ENCODE measurements around the gene MAP2K5. TPM values are rescaled to one million over a fixed set of nuclear protein-coding genes. Genes with fewer than 3 reads are reported as not detected.

Gene MAP2K5
- total and polyA plus RNA-seq, 2 experiments from 2014 or later: 12.4 to 13.7 TPM

DNA sequence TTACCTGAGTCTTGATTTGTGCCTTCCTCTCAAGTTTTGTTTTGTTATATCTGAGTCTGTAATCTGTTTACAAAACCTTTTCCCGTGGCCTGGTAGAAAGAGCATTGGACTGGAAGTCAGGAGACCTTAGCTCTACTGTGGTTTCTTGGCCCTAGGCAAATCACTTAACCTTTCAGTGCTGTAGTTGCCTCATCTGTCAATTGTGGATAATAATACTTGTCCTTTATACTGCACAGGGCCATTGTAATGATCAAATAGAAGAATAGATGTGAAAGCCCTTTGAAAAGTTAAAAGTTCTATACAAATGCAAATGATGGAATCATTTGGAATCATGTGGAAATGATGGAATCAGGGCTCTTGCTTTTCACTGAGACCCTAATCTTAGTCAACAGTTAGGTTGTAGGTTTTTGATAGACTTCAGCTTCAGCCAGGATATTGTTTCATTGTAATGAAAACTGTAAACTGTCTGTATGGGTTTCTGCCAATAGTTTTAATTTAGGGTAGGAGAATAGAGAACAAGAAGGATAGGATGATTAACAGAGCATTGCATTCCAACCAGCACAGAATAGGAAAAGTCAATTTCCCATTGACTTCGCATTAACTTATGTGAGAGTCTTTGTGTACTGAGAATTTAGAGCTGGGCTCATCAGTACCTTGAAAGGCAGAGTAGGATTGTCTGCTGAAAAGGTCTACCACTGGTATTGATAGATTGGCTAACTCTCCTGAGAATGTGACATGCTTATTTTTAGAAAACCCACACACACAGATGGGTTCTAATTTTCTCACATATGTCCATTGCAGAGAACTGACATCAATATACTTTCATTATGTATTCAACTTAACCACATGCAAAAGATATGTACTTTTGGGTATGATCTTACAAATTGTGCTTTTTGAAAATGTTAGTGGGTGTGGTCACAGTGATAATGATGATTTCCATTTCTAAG lies 21.8 kb downstream of the MAP2K5 start:
- Histone ChIP-seq H3K27ac (no peak overlapping the region), H2AFZ (no peak overlapping the region), H3K4me3 (no peak overlapping the region), H3K79me2 (no peaks in the 10 kb centered on the region), H3K9me3 (ENCODE audit: low read depth) (no peaks in the 10 kb centered on the region), H4K20me1 (ENCODE audit: insufficient read depth, poor library complexity, severe bottlenecking) (peaks cover 3% of the 10 kb centered on the region), H3K9me2 (replicated peaks; ENCODE audit: insufficient read depth) (no peaks in the 10 kb centered on the region), H3K36me3 (replicated peaks; ENCODE audit: insufficient read depth, low read depth) (no peaks in the 10 kb centered on the region), H3K4me2 (no peak overlapping the region), H3K4me1 (ENCODE audit: insufficient read depth) (no peaks in the 10 kb centered on the region), H3K27me3 (no peaks in the 10 kb centered on the region)
- WGBS (ENCODE audit: low lambda C conversion rate, missing lambda C conversion rate): 63% methylated on average over 2 of the region's 2 CpGs
- no peak for DNase-seq (ENCODE audit: low spot score)
- TF ChIP-seq, protein P1, sequence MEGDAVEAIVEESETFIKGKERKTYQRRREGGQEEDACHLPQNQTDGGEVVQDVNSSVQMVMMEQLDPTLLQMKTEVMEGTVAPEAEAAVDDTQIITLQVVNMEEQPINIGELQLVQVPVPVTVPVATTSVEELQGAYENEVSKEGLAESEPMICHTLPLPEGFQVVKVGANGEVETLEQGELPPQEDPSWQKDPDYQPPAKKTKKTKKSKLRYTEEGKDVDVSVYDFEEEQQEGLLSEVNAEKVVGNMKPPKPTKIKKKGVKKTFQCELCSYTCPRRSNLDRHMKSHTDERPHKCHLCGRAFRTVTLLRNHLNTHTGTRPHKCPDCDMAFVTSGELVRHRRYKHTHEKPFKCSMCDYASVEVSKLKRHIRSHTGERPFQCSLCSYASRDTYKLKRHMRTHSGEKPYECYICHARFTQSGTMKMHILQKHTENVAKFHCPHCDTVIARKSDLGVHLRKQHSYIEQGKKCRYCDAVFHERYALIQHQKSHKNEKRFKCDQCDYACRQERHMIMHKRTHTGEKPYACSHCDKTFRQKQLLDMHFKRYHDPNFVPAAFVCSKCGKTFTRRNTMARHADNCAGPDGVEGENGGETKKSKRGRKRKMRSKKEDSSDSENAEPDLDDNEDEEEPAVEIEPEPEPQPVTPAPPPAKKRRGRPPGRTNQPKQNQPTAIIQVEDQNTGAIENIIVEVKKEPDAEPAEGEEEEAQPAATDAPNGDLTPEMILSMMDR (IDR thresholded peaks at IDR 0.05; ENCODE audit: poor library complexity): no peak
- TF ChIP-seq EZH2phosphoT487 (IDR thresholded peaks at IDR 0.05; ENCODE audit: low read depth, severe bottlenecking, unreplicated experiment): no peak
- no peak for TF ChIP-seq EZH2 (IDR thresholded peaks at IDR 0.05; ENCODE audit: borderline replicate concordance)

DNA sequence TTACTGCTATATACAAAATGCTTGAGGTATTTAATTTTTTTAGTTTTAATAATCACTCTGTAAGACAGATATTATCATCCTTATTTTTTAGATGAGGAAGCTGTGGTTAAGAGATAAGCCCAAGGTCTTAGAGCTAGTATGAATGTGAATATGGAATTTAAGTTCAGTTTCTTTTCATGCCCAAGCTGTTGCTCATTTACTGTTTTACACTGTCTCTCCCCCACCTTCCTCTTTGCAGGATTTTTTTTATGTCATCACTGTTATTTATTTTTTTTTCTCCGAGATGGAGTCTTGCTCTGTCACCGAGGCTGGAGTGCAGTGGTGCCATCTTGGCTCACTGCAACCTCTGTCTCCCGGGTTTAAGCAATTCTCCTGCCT lies 22.5 kb downstream of the MAP2K5 start:
- H3K9me3 ChIP-seq (ENCODE audit: low read depth): no peaks in the 10 kb centered on the region
- no peaks in the 10 kb centered on the region for H3K9me2 ChIP-seq (replicated peaks; ENCODE audit: insufficient read depth)
- H3K36me3 ChIP-seq (replicated peaks; ENCODE audit: insufficient read depth, low read depth): no peaks in the 10 kb centered on the region
- no peaks in the 10 kb centered on the region for H3K4me1 ChIP-seq (ENCODE audit: insufficient read depth)
- WGBS (ENCODE audit: low lambda C conversion rate, missing lambda C conversion rate): 86% methylated on average over 3 of the region's 3 CpGs
- no peak for DNase-seq (ENCODE audit: low spot score)
- H3K79me2 ChIP-seq: no peaks in the 10 kb centered on the region
- H3K4me3 ChIP-seq: no peak overlapping the region
- TF ChIP-seq EZH2phosphoT487 (IDR thresholded peaks at IDR 0.05; ENCODE audit: low read depth, severe bottlenecking, unreplicated experiment) (no peak), EZH2 (IDR thresholded peaks at IDR 0.05; ENCODE audit: borderline replicate concordance) (no peak)
- TF ChIP-seq, protein P1 (IDR thresholded peaks at IDR 0.05; ENCODE audit: poor library complexity): no peak
- no peak overlapping the region for H3K4me2 ChIP-seq
- no peak overlapping the region for H2AFZ ChIP-seq
- H4K20me1 ChIP-seq (ENCODE audit: insufficient read depth, poor library complexity, severe bottlenecking): peaks cover 3% of the 10 kb centered on the region
- no peaks in the 10 kb centered on the region for H3K27me3 ChIP-seq
- no peak overlapping the region for H3K27ac ChIP-seq

DNA sequence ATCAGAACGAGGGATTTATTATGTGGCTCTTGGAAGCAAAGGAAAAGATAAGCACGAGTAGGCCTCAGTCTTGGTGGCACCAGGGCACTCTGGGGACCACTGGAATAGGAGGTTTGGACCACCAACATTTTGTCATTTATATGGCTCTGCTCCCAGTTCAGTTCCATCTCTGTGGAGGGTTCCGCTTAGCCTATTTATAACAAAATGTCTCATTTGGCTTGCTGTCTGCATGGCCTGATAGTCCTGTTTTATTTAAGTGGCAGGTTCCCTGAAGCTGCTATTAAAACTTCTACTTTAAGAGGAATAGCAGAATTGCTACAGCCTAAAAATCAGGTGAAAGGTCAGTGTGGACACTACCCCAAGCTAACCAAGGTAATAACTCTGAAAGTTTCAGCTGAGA lies 27.2 kb downstream of the MAP2K5 start:
- WGBS (ENCODE audit: low lambda C conversion rate, missing lambda C conversion rate): 82% methylated on average over 3 of the region's 3 CpGs
- TF ChIP-seq EZH2 (IDR thresholded peaks at IDR 0.05; ENCODE audit: borderline replicate concordance) (no peak), EZH2phosphoT487 (IDR thresholded peaks at IDR 0.05; ENCODE audit: low read depth, severe bottlenecking, unreplicated experiment) (no peak)
- TF ChIP-seq, protein P1 (IDR thresholded peaks at IDR 0.05; ENCODE audit: poor library complexity): no peak
- H3K27ac ChIP-seq: peak overlapping the region; percentile 10

More for the DNA sequence above, 27.2 kb downstream of the MAP2K5 start:
- H4K20me1 ChIP-seq (ENCODE audit: insufficient read depth, poor library complexity, severe bottlenecking): no peaks in the 10 kb centered on the region
- peaks cover 7% of the 10 kb centered on the region for H3K4me1 ChIP-seq (ENCODE audit: insufficient read depth)
- no peak for DNase-seq (ENCODE audit: low spot score)
- H3K27me3 ChIP-seq: no peaks in the 10 kb centered on the region
- no peak overlapping the region for H2AFZ ChIP-seq
- no peaks in the 10 kb centered on the region for H3K9me3 ChIP-seq (ENCODE audit: low read depth)
- no peaks in the 10 kb centered on the region for H3K9me2 ChIP-seq (replicated peaks; ENCODE audit: insufficient read depth)
- no peak overlapping the region for H3K4me2 ChIP-seq
- H3K36me3 ChIP-seq (replicated peaks; ENCODE audit: insufficient read depth, low read depth): no peaks in the 10 kb centered on the region
- no peaks in the 10 kb centered on the region for H3K79me2 ChIP-seq
- H3K4me3 ChIP-seq: no peak overlapping the region
